ENCODE measurements around the gene GEMIN4. TPM values are rescaled to one million over a fixed set of nuclear protein-coding genes. Genes with fewer than 3 reads are reported as not detected.

The GEMIN4 gene
- polyA plus RNA-seq, 1 of the 3 experiments (the other 2 are of a cell fraction): 12.5 TPM

- TF ChIP-seq YY1 (IDR thresholded peaks at IDR 0.05; ENCODE audit: low read depth): no peak
- no peak for TF ChIP-seq TEAD4 (IDR thresholded peaks at IDR 0.05; ENCODE audit: borderline replicate concordance, insufficient read depth)
- no peak for TF ChIP-seq EP300 (IDR thresholded peaks at IDR 0.05; ENCODE audit: borderline replicate concordance in 1 of 2, low read depth in 1 of 2, low read length in 1 of 2)
- no peak for TF ChIP-seq CTCF (IDR thresholded peaks at IDR 0.05)
- TF ChIP-seq RAD21 (IDR thresholded peaks at IDR 0.05; ENCODE audit: low read length): no peak
- no peak for TF ChIP-seq RCOR1 (IDR thresholded peaks at IDR 0.05; ENCODE audit: low read length)
- no peak for TF ChIP-seq SIN3A (IDR thresholded peaks at IDR 0.05; ENCODE audit: borderline replicate concordance, low read depth, low read length)
- no peak for TF ChIP-seq GATA2 (CRISPR knock-in tag; IDR thresholded peaks at IDR 0.05)
- TF ChIP-seq RXRA (IDR thresholded peaks at IDR 0.05; ENCODE audit: borderline replicate concordance, low read depth): no peak
- TF ChIP-seq POLR2AphosphoS5 (IDR thresholded peaks at IDR 0.05; ENCODE audit: low read depth, low read length): no peak
- TF ChIP-seq EZH2phosphoT487 (IDR thresholded peaks at IDR 0.05; ENCODE audit: borderline replicate concordance, low read depth): no peak
- no peak for TF ChIP-seq FOXJ3 (CRISPR knock-in tag; IDR thresholded peaks at IDR 0.05)
- TF ChIP-seq CHD2 (IDR thresholded peaks at IDR 0.05; ENCODE audit: low read length, partially characterized antibody): no peak
- TF ChIP-seq PBX3 (IDR thresholded peaks at IDR 0.05): no peak
- TF ChIP-seq MAX (IDR thresholded peaks at IDR 0.05; ENCODE audit: low read depth): no peak
- TF ChIP-seq USF1 (IDR thresholded peaks at IDR 0.05; ENCODE audit: borderline replicate concordance, low read depth): no peak
- no peak for TF ChIP-seq TAF1 (IDR thresholded peaks at IDR 0.05; ENCODE audit: borderline replicate concordance, low read depth, low read length)
- TF ChIP-seq SMC3 (IDR thresholded peaks at IDR 0.05; ENCODE audit: low read depth, low read length): no peak
- no peak for TF ChIP-seq REST (IDR thresholded peaks at IDR 0.05; ENCODE audit: low read depth, low read length)
- H2AFZ ChIP-seq (ENCODE audit: low read depth): no peak overlapping the region
- DNase-seq: no peak
- H3F3A ChIP-seq (replicated peaks; ENCODE audit: insufficient read depth): peaks cover 8% of the 10 kb centered on the region
- peak overlapping the region; percentile 68 to 85 for H3K4me3 ChIP-seq (ENCODE audit: low read depth in 2 of 2, low read length in 1 of 2)
- ChIA-PET POLR2A (interaction anchor here (0.9 to 1.0 kb wide), 2 partner anchors 18 to 263 kb away, joined by 3 to 5 read pairs; partner anchors contain the start of genes GEMIN4 and TIMM22), CTCF (no interaction called here)
- no peak overlapping the region for H3K27ac ChIP-seq (ENCODE audit: low read depth in 2 of 2, low read length in 1 of 2)
- H4K20me1 ChIP-seq (ENCODE audit: insufficient read depth): 0 out of 2 replicates have a peak, but pooled peaks cover 3% of the 10 kb centered on the region
- H3K79me2 ChIP-seq (ENCODE audit: insufficient read depth): peaks cover 48% of the 10 kb centered on the region
- H3K9me2 ChIP-seq: no peaks in the 10 kb centered on the region
- 75% methylated on average over 10 of the region's 10 CpGs for WGBS (ENCODE audit: low lambda C conversion rate)
- peaks cover 3 to 17% of the 10 kb centered on the region in 2 experiments for H3K36me3 ChIP-seq (replicated peaks in 1 of 2; ENCODE audit: control insufficient read depth in 1 of 2, insufficient read depth in 2 of 2, low read length in 1 of 2)
- H3K27me3 ChIP-seq (ENCODE audit: insufficient read depth): no peaks in the 10 kb centered on the region
- H3K4me2 ChIP-seq: peak overlapping the region; percentile 84
- H3K9ac ChIP-seq: peak overlapping the region; percentile 63
- no peaks in the 10 kb centered on the region for H3K9me3 ChIP-seq
- H3K4me1 ChIP-seq (ENCODE audit: control insufficient read depth in 1 of 2, insufficient read depth in 2 of 2, low read depth in 1 of 2, low read length in 1 of 2): peaks cover 0 to 8% of the 10 kb centered on the region in 2 experiments; a peak in 1 of 4 replicates
These were observed 18.3 kb downstream of the GEMIN4 start for GRCh38 chr17:733743-734142.
